ENCODE results near the gene NUMA1. TPM values are rescaled to one million over a fixed set of nuclear protein-coding genes. Genes with fewer than 3 reads are reported as not detected.
A peak's percentile ranks its signal among the peaks of the same experiment; 100 is the strongest.

NUMA1 gene
- total RNA-seq, 2 donors from 2014 or later, result 130 to 132 TPM

- H3K4me3 Mint-ChIP-seq, result no peak overlapping the region
- no peak for DNase-seq
- H3K36me3 Mint-ChIP-seq (ENCODE audit: low read depth), result peaks cover 89% of the 10 kb centered on the region
- H3K9me3 ChIP-seq (ENCODE audit: control insufficient read depth, low read length), result no peaks in the 10 kb centered on the region
- no peak overlapping the region for H3K4me3 ChIP-seq (ENCODE audit: low read length)
- no peak overlapping the region for H3K9ac ChIP-seq (ENCODE audit: extremely low read depth, low read length, poor library complexity, severe bottlenecking)
- no peaks in the 10 kb centered on the region for H3K9me3 Mint-ChIP-seq
- no peak overlapping the region for H3K27ac Mint-ChIP-seq
- no peaks in the 10 kb centered on the region for H3K27me3 Mint-ChIP-seq (ENCODE audit: insufficient read depth)
- no peaks in the 10 kb centered on the region for H3K27me3 ChIP-seq (ENCODE audit: control insufficient read depth, insufficient read depth, low read length, poor library complexity, severe bottlenecking)
- TF ChIP-seq CTCF (conservative IDR thresholded peaks at IDR 0.05), result no peak
- no peak overlapping the region for H3K27ac ChIP-seq (ENCODE audit: low read depth, low read length)
- no peaks in the 10 kb centered on the region for H3K4me1 Mint-ChIP-seq
- 84 to 89% methylated on average over 5 of the region's 5 CpGs for WGBS, 2 experiments (ENCODE audit: insufficient coverage in 1 of 2, insufficient read length in 1 of 2)
- no peaks in the 10 kb centered on the region for H3K4me1 ChIP-seq (ENCODE audit: control insufficient read depth, insufficient read depth, low read length)
- H3K36me3 ChIP-seq (ENCODE audit: control insufficient read depth, insufficient read depth, low read length), result peaks cover 87% of the 10 kb centered on the region
These were observed 68.2 kb downstream of the NUMA1 start for GRCh38 chr11:72012091-72012630.

GRCh38 chr11:72010529-72011233 is 69.7 kb downstream of the NUMA1 start:
- Histone ChIP-seq H3K9ac (ENCODE audit: extremely low read depth, low read length, poor library complexity, severe bottlenecking) (no peak overlapping the region), H3K9me3 (ENCODE audit: control insufficient read depth, low read length) (no peaks in the 10 kb centered on the region), H3K4me3 (ENCODE audit: low read length) (no peak overlapping the region), H3K27ac (ENCODE audit: low read depth, low read length) (no peak overlapping the region), H3K36me3 (ENCODE audit: control insufficient read depth, insufficient read depth, low read length) (peaks cover 89% of the 10 kb centered on the region), H3K27me3 (ENCODE audit: control insufficient read depth, insufficient read depth, low read length, poor library complexity, severe bottlenecking) (no peaks in the 10 kb centered on the region), H3K4me1 (ENCODE audit: control insufficient read depth, insufficient read depth, low read length) (no peaks in the 10 kb centered on the region)
- no peak for TF ChIP-seq CTCF (conservative IDR thresholded peaks at IDR 0.05)
- H3K27ac Mint-ChIP-seq, result no peak overlapping the region
- no peaks in the 10 kb centered on the region for H3K4me1 Mint-ChIP-seq
- WGBS, 2 experiments (ENCODE audit: insufficient coverage in 1 of 2, insufficient read length in 1 of 2), result 95% methylated on average over 6 to 10 of the region's 10 CpGs
- H3K27me3 Mint-ChIP-seq (ENCODE audit: insufficient read depth), result no peaks in the 10 kb centered on the region
- H3K4me3 Mint-ChIP-seq, result no peak overlapping the region
- DNase-seq, result no peak
- H3K36me3 Mint-ChIP-seq (ENCODE audit: low read depth), result peaks cover 88% of the 10 kb centered on the region
- no peaks in the 10 kb centered on the region for H3K9me3 Mint-ChIP-seq

GRCh38 chr11:72009156-72009555 is 71.2 kb downstream of the NUMA1 start:
- Histone ChIP-seq H3K9me3 (ENCODE audit: control insufficient read depth, low read length) (no peaks in the 10 kb centered on the region), H3K36me3 (ENCODE audit: control insufficient read depth, insufficient read depth, low read length) (peaks cover 86% of the 10 kb centered on the region), H3K9ac (ENCODE audit: extremely low read depth, low read length, poor library complexity, severe bottlenecking) (no peak overlapping the region), H3K4me1 (ENCODE audit: control insufficient read depth, insufficient read depth, low read length) (no peaks in the 10 kb centered on the region), H3K27me3 (ENCODE audit: control insufficient read depth, insufficient read depth, low read length, poor library complexity, severe bottlenecking) (no peaks in the 10 kb centered on the region), H3K4me3 (ENCODE audit: low read length) (no peak overlapping the region), H3K27ac (ENCODE audit: low read depth, low read length) (no peak overlapping the region)
- no peak overlapping the region for H3K4me3 Mint-ChIP-seq
- peak overlapping the region; percentile 18 for H3K27ac Mint-ChIP-seq
- peaks cover 84% of the 10 kb centered on the region for H3K36me3 Mint-ChIP-seq (ENCODE audit: low read depth)
- WGBS, 2 experiments (ENCODE audit: insufficient coverage in 1 of 2, insufficient read length in 1 of 2), result 91 to 94% methylated on average over 2 to 6 of the region's 6 CpGs
- no peaks in the 10 kb centered on the region for H3K9me3 Mint-ChIP-seq
- no peak for TF ChIP-seq CTCF (conservative IDR thresholded peaks at IDR 0.05)
- H3K4me1 Mint-ChIP-seq, result no peaks in the 10 kb centered on the region
- peak; percentile 50 for DNase-seq
- H3K27me3 Mint-ChIP-seq (ENCODE audit: insufficient read depth), result no peaks in the 10 kb centered on the region
